GM23338 (cell line): Measurements from ENCODE around the gene FXYD5. TPM values are rescaled to one million over a fixed set of nuclear protein-coding genes. Genes with fewer than 3 reads are reported as not detected.

Experiments
- ATAC-seq: fragments of 200-7000 bp; cut with Tn5 transposase; 3 replicates; pipeline ENCODE4 v1.9.1; 2020
- DNase-seq: peaks from one replicate; pipeline ENCODE4 v3.0.0-alpha.2; 2015; ENCODE audit warnings: low spot score
- H2AFZ ChIP-seq: fragments of 200-600 bp; sonication (generic); 2 replicates; pipeline ENCODE4 v1.8.0; 2016; ENCODE audit warnings: antibody characterized with exemption, mild to moderate bottlenecking, moderate library complexity
- H3F3A ChIP-seq: fragments of 200-600 bp; sonication (generic); replicated peaks from 2 replicates; pipeline ENCODE4 v1.8.0; 2017; ENCODE audit warnings: antibody characterized with exemption, mixed run types, low read depth
- H3K27ac ChIP-seq: fragments of 200-600 bp; sonication (generic); 2 replicates; pipeline ENCODE4 v1.6.1; 2016; ENCODE audit warnings: low read depth
- H3K27me3 ChIP-seq: fragments of 200-600 bp; sonication (generic); 2 replicates; pipeline ENCODE4 v1.8.0; 2016; ENCODE audit warnings: mild to moderate bottlenecking, mixed run types, moderate library complexity; ENCODE audit not compliant: insufficient read depth
- H3K36me3 ChIP-seq: fragments of 200-600 bp; sonication (generic); 2 replicates; pipeline ENCODE4 v1.8.0; 2016; ENCODE audit warnings: mild to moderate bottlenecking; ENCODE audit not compliant: insufficient read depth
- H3K4me1 ChIP-seq: fragments of 200-600 bp; sonication (generic); 2 replicates; pipeline ENCODE4 v1.8.0; 2016; ENCODE audit warnings: mild to moderate bottlenecking, moderate library complexity; ENCODE audit not compliant: insufficient read depth
- H3K4me2 ChIP-seq: fragments of 200-600 bp; sonication (generic); 2 replicates; pipeline ENCODE4 v1.7.1; 2017; ENCODE audit warnings: mixed run types
- H3K4me3 ChIP-seq: fragments of 200-600 bp; sonication (generic); 2 replicates; pipeline ENCODE4 v1.6.1; 2016; ENCODE audit warnings: mixed run types
- H3K79me2 ChIP-seq: fragments of 200-600 bp; sonication (generic); replicated peaks from 2 replicates; pipeline ENCODE4 v1.8.0; 2017; ENCODE audit warnings: mild to moderate bottlenecking; ENCODE audit not compliant: insufficient read depth
- H3K9me2 ChIP-seq: fragments of 200-600 bp; sonication (generic); 2 replicates; pipeline ENCODE4 v1.8.0; 2017; ENCODE audit not compliant: insufficient read depth
- H4K20me1 ChIP-seq: fragments of 200-600 bp; sonication (generic); replicated peaks from 2 replicates; pipeline ENCODE4 v1.8.0; 2017; ENCODE audit warnings: mild to moderate bottlenecking; ENCODE audit not compliant: insufficient read depth
- H3K27ac Mint-ChIP-seq: 2 replicates; pipeline ENCODE4 v1.8.0; 2020; ENCODE audit warnings: inconsistent platforms, mild to moderate bottlenecking, moderate library complexity, mixed read lengths
- H3K27me3 Mint-ChIP-seq: 3 replicates; pipeline ENCODE4 v1.8.0; 2022; ENCODE audit warnings: low read depth, mild to moderate bottlenecking, moderate library complexity, mixed read lengths, inconsistent platforms; ENCODE audit not compliant: insufficient read depth, poor library complexity
- H3K36me3 Mint-ChIP-seq: 3 replicates; pipeline ENCODE4 v1.8.0; 2021; ENCODE audit warnings: low read depth, mild to moderate bottlenecking, inconsistent platforms, moderate library complexity, mixed read lengths
- H3K4me1 Mint-ChIP-seq: 3 replicates; pipeline ENCODE4 v1.8.0; 2020; ENCODE audit warnings: mild to moderate bottlenecking, inconsistent platforms, mixed read lengths
- H3K4me3 Mint-ChIP-seq: 3 replicates; pipeline ENCODE4 v1.8.0; 2021; ENCODE audit warnings: moderate library complexity, mild to moderate bottlenecking, inconsistent platforms, mixed read lengths
- H3K9me3 Mint-ChIP-seq: 3 replicates; pipeline ENCODE4 v1.8.0; 2020; ENCODE audit warnings: moderate library complexity, mild to moderate bottlenecking, inconsistent platforms, mixed read lengths
- CREB1 ChIP-seq: fragments of 250-450 bp; sonication (Bioruptor Pico); IDR thresholded peaks from 2 replicates; pipeline ENCODE4 v1.5.0; 2020; ENCODE audit warnings: low read depth, mild to moderate bottlenecking, moderate library complexity
- EZH2 ChIP-seq: fragments of 200-600 bp; sonication (generic); IDR thresholded peaks from one replicate; pipeline ENCODE4 v1.8.0; 2017; ENCODE audit warnings: antibody characterized with exemption, mild to moderate bottlenecking, low read depth; ENCODE audit not compliant: unreplicated experiment
- EZH2phosphoT487 ChIP-seq: fragments of 200-600 bp; sonication (generic); IDR thresholded peaks from one replicate; pipeline ENCODE4 v1.8.1; 2018; ENCODE audit warnings: antibody characterized with exemption; ENCODE audit not compliant: unreplicated experiment
- JUNB ChIP-seq: IDR thresholded peaks from one replicate; pipeline ENCODE4 v1.6.1; 2016; ENCODE audit warnings: antibody characterized with exemption; ENCODE audit not compliant: unreplicated experiment
- NANOG ChIP-seq: IDR thresholded peaks from 2 replicates; pipeline ENCODE4 v1.6.1; 2016; ENCODE audit warnings: antibody characterized with exemption, borderline replicate concordance
- REST ChIP-seq: IDR thresholded peaks from one replicate; pipeline ENCODE4 v1.6.1; 2018; ENCODE audit warnings: antibody characterized with exemption; ENCODE audit not compliant: unreplicated experiment
- STAT1 ChIP-seq: IDR thresholded peaks from one replicate; pipeline ENCODE4 v1.6.1; 2016; ENCODE audit warnings: antibody characterized with exemption; ENCODE audit not compliant: unreplicated experiment
- ZNF114 ChIP-seq: fragments of 250-450 bp; sonication (Bioruptor Pico); IDR thresholded peaks from 2 replicates; pipeline ENCODE4 v1.5.0; 2020; ENCODE audit warnings: mild to moderate bottlenecking, moderate library complexity
- ZNF331 ChIP-seq: fragments of 250-450 bp; sonication (Bioruptor Pico); IDR thresholded peaks from 2 replicates; pipeline ENCODE4 v1.5.0; 2020; ENCODE audit warnings: low read depth, mild to moderate bottlenecking, moderate library complexity
- ZNF462 ChIP-seq: fragments of 250-450 bp; sonication (Bioruptor Pico); IDR thresholded peaks from 2 replicates; pipeline ENCODE4 v1.5.0; 2020; ENCODE audit warnings: mild to moderate bottlenecking, moderate library complexity
- polyA plus RNA-seq: library from polyadenylated mRNA; unstranded; fragments of >200 nt; fragmentation: Nextera tagmentation; extraction: Ambion mirVana; gene quantifications from 2 replicates; pipeline ENCODE4 v1.2.1, GENCODE V29; 2016
- total RNA-seq: library from RNA; depleted of rRNA; stranded (reverse); fragments of >200 nt; shearing (Covaris generic); gene quantifications from 2 replicates; pipeline ENCODE4 v1.2.3, GENCODE V29; 2014
- TF ChIP-seq, protein P1 (sequence below), 2 experiments: fragments of 200-600 bp in 1 of 2; sonication (generic) in 1 of 2; conservative IDR thresholded peaks; 2 replicates each; pipeline versions ENCODE4 v1.5.1 to v1.6.1; 2016 to 2017; ENCODE audit warnings: antibody characterized with exemption in 2 of 2, low read depth in 2 of 2, mild to moderate bottlenecking in 2 of 2, moderate library complexity in 1 of 2
- TF ChIP-seq, protein P2 (sequence below): IDR thresholded peaks from 2 replicates; pipeline ENCODE4 v1.6.1; 2016; ENCODE audit warnings: antibody characterized with exemption

The FXYD5 gene
- total and polyA plus RNA-seq, 2 experiments from 2014 or later, result 97.7 to 233 TPM

GRCh38 chr19:35177377-35178274, 23.1 kb downstream of the FXYD5 start:
- H4K20me1 ChIP-seq, result no peaks in the 10 kb centered on the region
- H3K9me2 ChIP-seq, result no peaks in the 10 kb centered on the region; the same call in 1 of the 2 replicates
- H3K36me3 Mint-ChIP-seq, result peaks cover 2% of the 10 kb centered on the region; the same call in 2 of the 3 replicates
- peaks cover 8% of the 10 kb centered on the region for H3K9me3 Mint-ChIP-seq
- H3K27ac ChIP-seq, result no peak overlapping the region
- no peak overlapping the region for H3K27ac Mint-ChIP-seq
- ATAC-seq (no peak), DNase-seq (no peak)
- no peaks in the 10 kb centered on the region for H3K27me3 ChIP-seq
- H3K4me1 ChIP-seq, result 0 out of 2 replicates have a peak, but pooled peaks cover 5% of the 10 kb centered on the region
- H3K4me2 ChIP-seq, result no peak overlapping the region
- H3K36me3 ChIP-seq, result no peaks in the 10 kb centered on the region
- H3K4me3 Mint-ChIP-seq, result no peak overlapping the region
- TF ChIP-seq, protein P1, sequence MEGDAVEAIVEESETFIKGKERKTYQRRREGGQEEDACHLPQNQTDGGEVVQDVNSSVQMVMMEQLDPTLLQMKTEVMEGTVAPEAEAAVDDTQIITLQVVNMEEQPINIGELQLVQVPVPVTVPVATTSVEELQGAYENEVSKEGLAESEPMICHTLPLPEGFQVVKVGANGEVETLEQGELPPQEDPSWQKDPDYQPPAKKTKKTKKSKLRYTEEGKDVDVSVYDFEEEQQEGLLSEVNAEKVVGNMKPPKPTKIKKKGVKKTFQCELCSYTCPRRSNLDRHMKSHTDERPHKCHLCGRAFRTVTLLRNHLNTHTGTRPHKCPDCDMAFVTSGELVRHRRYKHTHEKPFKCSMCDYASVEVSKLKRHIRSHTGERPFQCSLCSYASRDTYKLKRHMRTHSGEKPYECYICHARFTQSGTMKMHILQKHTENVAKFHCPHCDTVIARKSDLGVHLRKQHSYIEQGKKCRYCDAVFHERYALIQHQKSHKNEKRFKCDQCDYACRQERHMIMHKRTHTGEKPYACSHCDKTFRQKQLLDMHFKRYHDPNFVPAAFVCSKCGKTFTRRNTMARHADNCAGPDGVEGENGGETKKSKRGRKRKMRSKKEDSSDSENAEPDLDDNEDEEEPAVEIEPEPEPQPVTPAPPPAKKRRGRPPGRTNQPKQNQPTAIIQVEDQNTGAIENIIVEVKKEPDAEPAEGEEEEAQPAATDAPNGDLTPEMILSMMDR (conservative IDR thresholded peaks at IDR 0.05; ENCODE audit: low read depth in 2 of 2), result no peak
- no peak for TF ChIP-seq ZNF114
- TF ChIP-seq STAT1, result no peak
- TF ChIP-seq EZH2, result no peak
- no peak for TF ChIP-seq NANOG
- TF ChIP-seq JUNB, result no peak
- TF ChIP-seq, protein P2, sequence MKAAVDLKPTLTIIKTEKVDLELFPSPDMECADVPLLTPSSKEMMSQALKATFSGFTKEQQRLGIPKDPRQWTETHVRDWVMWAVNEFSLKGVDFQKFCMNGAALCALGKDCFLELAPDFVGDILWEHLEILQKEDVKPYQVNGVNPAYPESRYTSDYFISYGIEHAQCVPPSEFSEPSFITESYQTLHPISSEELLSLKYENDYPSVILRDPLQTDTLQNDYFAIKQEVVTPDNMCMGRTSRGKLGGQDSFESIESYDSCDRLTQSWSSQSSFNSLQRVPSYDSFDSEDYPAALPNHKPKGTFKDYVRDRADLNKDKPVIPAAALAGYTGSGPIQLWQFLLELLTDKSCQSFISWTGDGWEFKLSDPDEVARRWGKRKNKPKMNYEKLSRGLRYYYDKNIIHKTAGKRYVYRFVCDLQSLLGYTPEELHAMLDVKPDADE, result no peak
- TF ChIP-seq EZH2phosphoT487, result no peak
- no peak for TF ChIP-seq ZNF462 (CRISPR knock-in tag)
- no peak for TF ChIP-seq CREB1 (CRISPR knock-in tag)
- no peak for TF ChIP-seq ZNF331 (CRISPR knock-in tag)
- no peak for TF ChIP-seq REST
- H3K4me1 Mint-ChIP-seq, result peaks cover 5% of the 10 kb centered on the region; the same call in 1 of the 3 replicates
- H3K4me3 ChIP-seq, result no peak overlapping the region
- peaks cover 5% of the 10 kb centered on the region for H3K27me3 Mint-ChIP-seq
- H2AFZ ChIP-seq, result no peak overlapping the region
- no peaks in the 10 kb centered on the region for H3F3A ChIP-seq
- H3K79me2 ChIP-seq, result no peaks in the 10 kb centered on the region
